Panc1 (cell line): ENCODE results near the gene ADORA2A. TPM values are rescaled to one million over a fixed set of nuclear protein-coding genes. Genes with fewer than 3 reads are reported as not detected.

ENCODE experiments used
- ATAC-seq: fragments of 200-7000 bp; cut with Tn5 transposase; 2 replicates; pipeline ENCODE4 v1.9.1; 2020; ENCODE audit warnings: mild to moderate bottlenecking, moderate library complexity
- BruUV-seq: library from RNA; stranded (reverse); fragments of 400-500 nt; replicated peaks from 2 replicates; lab custom pipeline; 2021; lab: Mats Ljungman, UMichigan
- CTCF ChIA-PET: fragments of 300-600 bp; sonication (Branson Sonifier 250); formaldehyde crosslinking; loops from one replicate; lab custom pipeline; 2022; ENCODE audit warnings: antibody characterized with exemption; lab: Charles Lee
- POLR2A ChIA-PET: fragments of 300-600 bp; sonication (Branson Sonifier 250); formaldehyde crosslinking; loops from one replicate; lab custom pipeline; 2022; ENCODE audit warnings: antibody characterized with exemption; lab: Charles Lee
- DNase-seq: peaks from one replicate; pipeline ENCODE4 v3.0.0-alpha.2; 2010; ENCODE audit warnings: low read depth, low spot score
- H3K27ac ChIP-seq: 2 replicates; pipeline ENCODE4 v1.5.1; 2011; ENCODE audit warnings: mild to moderate bottlenecking, low read length, inconsistent platforms
- H3K27me3 ChIP-seq: fragments of 200-500 bp; sonication (Bioruptor generic); 2 replicates; pipeline ENCODE4 v1.6.0; 2014; ENCODE audit warnings: low read length, inconsistent platforms; ENCODE audit not compliant: control insufficient read depth, insufficient read depth
- H3K36me3 ChIP-seq: fragments of 200-500 bp; sonication (Bioruptor generic); 2 replicates; pipeline ENCODE4 v1.5.1; 2014; ENCODE audit warnings: inconsistent platforms, mild to moderate bottlenecking, low read length, moderate library complexity; ENCODE audit not compliant: control insufficient read depth, insufficient read depth
- H3K4me1 ChIP-seq: 2 replicates; pipeline ENCODE4 v1.5.1; 2011; ENCODE audit warnings: inconsistent platforms, mild to moderate bottlenecking, low read length, moderate library complexity; ENCODE audit not compliant: control insufficient read depth, insufficient read depth
- H3K4me3 ChIP-seq, 2 experiments: 2 replicates each; pipeline ENCODE4 v1.5.1; 2011 to 2012; ENCODE audit warnings: low read depth in 2 of 2, low read length in 2 of 2, mild to moderate bottlenecking in 2 of 2, inconsistent platforms in 1 of 2, moderate library complexity in 1 of 2
- H3K9me3 ChIP-seq: fragments of 200-500 bp; sonication (Bioruptor generic); 2 replicates; pipeline ENCODE4 v1.5.1; 2014; ENCODE audit warnings: low read depth, mild to moderate bottlenecking, inconsistent platforms, low read length, moderate library complexity; ENCODE audit not compliant: control insufficient read depth, insufficient read depth
- POLR2AphosphoS5 ChIP-seq: IDR thresholded peaks from 2 replicates; pipeline ENCODE4 v1.6.1; 2012; ENCODE audit warnings: mild to moderate bottlenecking, low read depth, low read length, moderate library complexity
- SIN3A ChIP-seq: IDR thresholded peaks from 2 replicates; pipeline ENCODE4 v1.6.1; 2012; ENCODE audit warnings: low read depth, mild to moderate bottlenecking, low read length, moderate library complexity, borderline replicate concordance; ENCODE audit not compliant: insufficient read depth
- TCF7L2 ChIP-seq: IDR thresholded peaks from 2 replicates; pipeline ENCODE4 v1.6.1; 2011; ENCODE audit warnings: mild to moderate bottlenecking, low read depth, low read length, inconsistent platforms
- in situ Hi-C: cut with HindIII; loops from 2 replicates; pipeline ENCODE4 v1.10.0; 2016; ENCODE audit warnings: low sequenced_read_pairs, low pct_unique_long_range_greater_than_20kb
- intact Hi-C: fragments of 100-400 bp; cut with micrococcal nuclease; formaldehyde crosslinking; loops from one replicate; pipeline ENCODE4 v1.10.0; 2022; ENCODE audit not compliant: unreplicated experiment
- total RNA-seq: library from RNA; stranded (reverse); gene quantifications from one replicate; pipeline ENCODE4 v1.2.1, GENCODE V29; 2021; ENCODE audit not compliant: unreplicated experiment
- TF ChIP-seq, protein P1 (sequence below): fragments of 450-650 bp; IDR thresholded peaks from 2 replicates; pipeline ENCODE4 v1.5.1; 2017; ENCODE audit warnings: mild to moderate bottlenecking
- TF ChIP-seq, protein P2 (sequence below), 2 experiments: IDR thresholded peaks; 2 replicates each; pipeline ENCODE4 v1.6.1; 2011 to 2012; ENCODE audit warnings: low read depth in 2 of 2, control low read depth in 1 of 2, low read length in 1 of 2, mild to moderate bottlenecking in 1 of 2, moderate library complexity in 1 of 2; ENCODE audit not compliant: insufficient read depth in 1 of 2

The ADORA2A gene
- total RNA-seq, 1 experiment from 2014 or later: 11.5 TPM

DNA sequence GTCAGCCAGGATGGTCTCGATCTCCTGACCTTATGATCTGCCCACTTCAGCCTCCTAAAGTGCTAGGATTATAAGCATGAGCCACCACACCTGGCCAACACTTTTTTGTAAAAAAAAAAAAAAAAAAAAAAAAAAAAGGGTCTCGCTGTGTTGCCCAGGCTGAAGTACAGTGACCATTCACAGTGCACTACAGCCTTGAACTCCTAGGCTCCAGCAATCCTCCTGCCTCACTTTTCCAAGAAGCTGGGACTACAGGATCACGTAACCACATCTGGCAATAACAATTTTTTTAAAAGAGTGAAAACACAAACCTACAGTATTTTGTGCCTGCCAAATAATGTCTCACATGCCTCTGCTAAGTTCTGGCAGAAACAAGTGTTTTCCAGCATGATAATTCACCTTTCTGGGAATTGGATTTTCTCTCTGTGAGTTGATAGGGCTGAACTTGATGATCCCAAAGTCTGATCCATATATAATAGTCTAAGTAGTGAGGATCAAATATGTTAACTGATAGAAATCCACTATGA is 30.6 kb downstream of the ADORA2A start:
- no peak for ATAC-seq
- intact Hi-C loops (no loop called here), in situ Hi-C loops (no loop called here)
- H3K27me3 ChIP-seq: no peaks in the 10 kb centered on the region
- BruUV-seq: no TSS peak
- no peaks in the 10 kb centered on the region for H3K9me3 ChIP-seq
- no peaks in the 10 kb centered on the region; the same call in 1 of the 2 replicates for H3K4me1 ChIP-seq
- no peaks in the 10 kb centered on the region for H3K36me3 ChIP-seq
- no peak for TF ChIP-seq TCF7L2
- TF ChIP-seq POLR2AphosphoS5: no peak
- TF ChIP-seq, protein P1, sequence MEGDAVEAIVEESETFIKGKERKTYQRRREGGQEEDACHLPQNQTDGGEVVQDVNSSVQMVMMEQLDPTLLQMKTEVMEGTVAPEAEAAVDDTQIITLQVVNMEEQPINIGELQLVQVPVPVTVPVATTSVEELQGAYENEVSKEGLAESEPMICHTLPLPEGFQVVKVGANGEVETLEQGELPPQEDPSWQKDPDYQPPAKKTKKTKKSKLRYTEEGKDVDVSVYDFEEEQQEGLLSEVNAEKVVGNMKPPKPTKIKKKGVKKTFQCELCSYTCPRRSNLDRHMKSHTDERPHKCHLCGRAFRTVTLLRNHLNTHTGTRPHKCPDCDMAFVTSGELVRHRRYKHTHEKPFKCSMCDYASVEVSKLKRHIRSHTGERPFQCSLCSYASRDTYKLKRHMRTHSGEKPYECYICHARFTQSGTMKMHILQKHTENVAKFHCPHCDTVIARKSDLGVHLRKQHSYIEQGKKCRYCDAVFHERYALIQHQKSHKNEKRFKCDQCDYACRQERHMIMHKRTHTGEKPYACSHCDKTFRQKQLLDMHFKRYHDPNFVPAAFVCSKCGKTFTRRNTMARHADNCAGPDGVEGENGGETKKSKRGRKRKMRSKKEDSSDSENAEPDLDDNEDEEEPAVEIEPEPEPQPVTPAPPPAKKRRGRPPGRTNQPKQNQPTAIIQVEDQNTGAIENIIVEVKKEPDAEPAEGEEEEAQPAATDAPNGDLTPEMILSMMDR: no peak
- TF ChIP-seq, protein P2, sequence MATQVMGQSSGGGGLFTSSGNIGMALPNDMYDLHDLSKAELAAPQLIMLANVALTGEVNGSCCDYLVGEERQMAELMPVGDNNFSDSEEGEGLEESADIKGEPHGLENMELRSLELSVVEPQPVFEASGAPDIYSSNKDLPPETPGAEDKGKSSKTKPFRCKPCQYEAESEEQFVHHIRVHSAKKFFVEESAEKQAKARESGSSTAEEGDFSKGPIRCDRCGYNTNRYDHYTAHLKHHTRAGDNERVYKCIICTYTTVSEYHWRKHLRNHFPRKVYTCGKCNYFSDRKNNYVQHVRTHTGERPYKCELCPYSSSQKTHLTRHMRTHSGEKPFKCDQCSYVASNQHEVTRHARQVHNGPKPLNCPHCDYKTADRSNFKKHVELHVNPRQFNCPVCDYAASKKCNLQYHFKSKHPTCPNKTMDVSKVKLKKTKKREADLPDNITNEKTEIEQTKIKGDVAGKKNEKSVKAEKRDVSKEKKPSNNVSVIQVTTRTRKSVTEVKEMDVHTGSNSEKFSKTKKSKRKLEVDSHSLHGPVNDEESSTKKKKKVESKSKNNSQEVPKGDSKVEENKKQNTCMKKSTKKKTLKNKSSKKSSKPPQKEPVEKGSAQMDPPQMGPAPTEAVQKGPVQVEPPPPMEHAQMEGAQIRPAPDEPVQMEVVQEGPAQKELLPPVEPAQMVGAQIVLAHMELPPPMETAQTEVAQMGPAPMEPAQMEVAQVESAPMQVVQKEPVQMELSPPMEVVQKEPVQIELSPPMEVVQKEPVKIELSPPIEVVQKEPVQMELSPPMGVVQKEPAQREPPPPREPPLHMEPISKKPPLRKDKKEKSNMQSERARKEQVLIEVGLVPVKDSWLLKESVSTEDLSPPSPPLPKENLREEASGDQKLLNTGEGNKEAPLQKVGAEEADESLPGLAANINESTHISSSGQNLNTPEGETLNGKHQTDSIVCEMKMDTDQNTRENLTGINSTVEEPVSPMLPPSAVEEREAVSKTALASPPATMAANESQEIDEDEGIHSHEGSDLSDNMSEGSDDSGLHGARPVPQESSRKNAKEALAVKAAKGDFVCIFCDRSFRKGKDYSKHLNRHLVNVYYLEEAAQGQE (IDR thresholded peaks at IDR 0.05; ENCODE audit: insufficient read depth in 1 of 2, low read depth in 2 of 2, low read length in 1 of 2): no peak
- TF ChIP-seq SIN3A: no peak
- H3K4me3 ChIP-seq: no peak overlapping the region
- DNase-seq: no peak
- CTCF ChIA-PET: no interaction called here
- H3K27ac ChIP-seq: no peak overlapping the region
- POLR2A ChIA-PET: no interaction called here

DNA sequence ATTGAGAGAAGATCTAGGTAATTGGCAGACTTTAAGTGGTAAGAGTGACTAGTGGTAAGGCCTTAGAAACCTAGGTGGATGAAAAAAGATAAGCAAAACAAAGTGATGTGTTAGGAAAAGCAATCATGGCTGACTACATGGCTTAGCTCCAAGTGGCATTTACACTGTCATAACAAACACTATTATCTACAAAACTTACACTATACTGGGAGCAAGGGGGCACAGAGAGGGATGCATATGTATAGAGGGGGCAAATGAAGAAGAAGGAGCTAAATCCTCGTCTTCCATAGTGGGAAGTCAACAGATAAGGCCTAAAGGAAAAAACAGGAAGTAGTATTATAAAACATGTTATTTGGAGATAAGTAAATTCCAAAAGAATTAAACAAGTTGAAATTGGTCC is 32.5 kb downstream of the ADORA2A start:
- ChIA-PET POLR2A (interaction anchor here (0.6 kb wide), 1 partner anchor 551 kb away, joined by 3 read pairs; no protein-coding TSS in a partner anchor), CTCF (no interaction called here)
- intact Hi-C loops (no loop called here), in situ Hi-C loops (no loop called here)
- H3K36me3 ChIP-seq: no peaks in the 10 kb centered on the region
- H3K27ac ChIP-seq: no peak overlapping the region
- TF ChIP-seq, protein P1: no peak
- no peak for TF ChIP-seq TCF7L2
- TF ChIP-seq, protein P2 (IDR thresholded peaks at IDR 0.05; ENCODE audit: insufficient read depth in 1 of 2, low read depth in 2 of 2, low read length in 1 of 2): no peak
- no peak for TF ChIP-seq POLR2AphosphoS5
- TF ChIP-seq SIN3A: no peak
- H3K4me3 ChIP-seq: no peak overlapping the region
- BruUV-seq: no TSS peak
- no peaks in the 10 kb centered on the region for H3K27me3 ChIP-seq
- DNase-seq (no peak), ATAC-seq (no peak)
- H3K9me3 ChIP-seq: no peaks in the 10 kb centered on the region
- H3K4me1 ChIP-seq: no peaks in the 10 kb centered on the region; the same call in 1 of the 2 replicates
